Inflammatory macrophage (primary cell): ENCODE results near the gene PSMA7.

ENCODE experiments used
- DNase-seq, 2 donors: peaks; one replicate each; pipeline ENCODE4 v3.0.0-alpha.2; 2020 to 2022

Gene PSMA7

GRCh38 chr20:62171245-62171644, 28.1 kb upstream of the PSMA7 start:
- no peak for DNase-seq

GRCh38 chr20:62170536-62170935, 27.3 kb upstream of the PSMA7 start:
- DNase-seq = no peak

GRCh38 chr20:62168890-62169435, 25.8 kb upstream of the PSMA7 start:
- no peak for DNase-seq

GRCh38 chr20:62168061-62168460, 24.9 kb upstream of the PSMA7 start:
- no peak for DNase-seq

GRCh38 chr20:62167474-62167873, 24.3 kb upstream of the PSMA7 start:
- no peak for DNase-seq

- no peak for DNase-seq
Measured at GRCh38 chr20:62165762-62166399, 22.7 kb upstream of the PSMA7 start.

GRCh38 chr20:62164879-62165761, 21.9 kb upstream of the PSMA7 start:
- no peak for DNase-seq

- no peak for DNase-seq
Measured at GRCh38 chr20:62163986-62164762, 21.0 kb upstream of the PSMA7 start.

- no peak for DNase-seq
Measured at GRCh38 chr20:62163485-62163865, 20.3 kb upstream of the PSMA7 start.

GRCh38 chr20:62162765-62163484, 19.7 kb upstream of the PSMA7 start:
- no peak for DNase-seq

- no peak for DNase-seq
Measured at GRCh38 chr20:62161347-62161746, 18.2 kb upstream of the PSMA7 start.

GRCh38 chr20:62160876-62161275, 17.7 kb upstream of the PSMA7 start:
- DNase-seq = no peak

- DNase-seq = no peak
Measured at GRCh38 chr20:62160253-62160652, 17.1 kb upstream of the PSMA7 start.

GRCh38 chr20:62159839-62160238, 16.6 kb upstream of the PSMA7 start:
- no peak for DNase-seq

GRCh38 chr20:62159052-62159451, 15.9 kb upstream of the PSMA7 start:
- no peak for DNase-seq

- no peak for DNase-seq
Measured at GRCh38 chr20:62158541-62158940, 15.3 kb upstream of the PSMA7 start.

- no peak for DNase-seq
Measured at GRCh38 chr20:62158088-62158400, 14.8 kb upstream of the PSMA7 start.

GRCh38 chr20:62157387-62158087, 14.3 kb upstream of the PSMA7 start:
- DNase-seq = no peak

- DNase-seq = peak; percentile 39 to 52
Measured at GRCh38 chr20:62156592-62157386, 13.6 kb upstream of the PSMA7 start.

- DNase-seq = no peak
Measured at GRCh38 chr20:62156254-62156556, 13.0 kb upstream of the PSMA7 start.
